Nephron (organoid): ENCODE results near the gene ZFP2.
"Not testable (repeated sequence)": the region's sequence is repeated elsewhere in the genome, so short reads cannot be mapped to it uniquely, and the experiment has no call there.

Source experiments
- H3K27ac Mint-ChIP-seq, 3 experiments: 2 replicates each; pipeline ENCODE4 v1.8.0; 2020; ENCODE audit warnings: mixed read lengths in 3 of 3, mild to moderate bottlenecking in 2 of 3, moderate library complexity in 1 of 3
- H3K27me3 Mint-ChIP-seq: 2 replicates; pipeline ENCODE4 v1.8.0; 2021; ENCODE audit warnings: low read depth, mild to moderate bottlenecking, moderate library complexity, mixed read lengths
- H3K36me3 Mint-ChIP-seq: 2 replicates; pipeline ENCODE4 v1.8.0; 2020; ENCODE audit warnings: low read depth, mixed read lengths
- H3K4me1 Mint-ChIP-seq: 2 replicates; pipeline ENCODE4 v1.8.0; 2020; ENCODE audit warnings: mixed read lengths
- H3K4me3 Mint-ChIP-seq, 3 experiments: 2 replicates each; pipeline ENCODE4 v1.8.0; 2020; ENCODE audit warnings: mild to moderate bottlenecking in 3 of 3, mixed read lengths in 3 of 3, moderate library complexity in 2 of 3
- H3K9me3 Mint-ChIP-seq: 2 replicates; pipeline ENCODE4 v1.8.0; 2020; ENCODE audit warnings: mixed read lengths
- TF ChIP-seq, protein P1 (sequence below), 3 experiments: fragments of 200-600 bp; sonication (generic); IDR thresholded peaks; one replicate each; pipeline ENCODE4 v1.5.0; 2021; ENCODE audit warnings: antibody characterized with exemption in 3 of 3; ENCODE audit not compliant: unreplicated experiment in 3 of 3

The ZFP2 gene

DNA sequence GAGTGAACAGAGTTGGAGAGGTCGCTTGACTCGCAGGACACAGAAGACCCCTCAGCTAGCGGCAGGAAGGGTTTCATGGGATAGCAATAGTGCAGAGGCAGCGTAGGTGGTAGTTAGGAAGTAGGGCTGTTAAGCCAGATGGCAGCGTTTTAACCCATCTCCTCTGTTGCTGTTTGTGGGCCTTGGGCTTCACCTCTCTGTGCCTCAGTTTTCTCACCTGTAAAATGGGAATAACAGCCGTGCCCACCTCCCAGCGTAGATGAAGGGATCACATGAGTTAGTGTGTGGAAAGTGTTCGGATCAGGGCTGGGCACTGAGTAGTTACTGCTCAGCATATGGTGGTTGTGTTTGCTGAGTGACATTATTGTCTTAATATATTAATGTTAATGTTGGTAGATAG lies 34.1 kb upstream of the ZFP2 start:
- H3K27ac Mint-ChIP-seq, result peak overlapping the region; percentile 23 to 77 (median 52)
- no peaks in the 10 kb centered on the region for H3K27me3 Mint-ChIP-seq
- peaks cover 45% of the 10 kb centered on the region for H3K36me3 Mint-ChIP-seq
- TF ChIP-seq, protein P1, sequence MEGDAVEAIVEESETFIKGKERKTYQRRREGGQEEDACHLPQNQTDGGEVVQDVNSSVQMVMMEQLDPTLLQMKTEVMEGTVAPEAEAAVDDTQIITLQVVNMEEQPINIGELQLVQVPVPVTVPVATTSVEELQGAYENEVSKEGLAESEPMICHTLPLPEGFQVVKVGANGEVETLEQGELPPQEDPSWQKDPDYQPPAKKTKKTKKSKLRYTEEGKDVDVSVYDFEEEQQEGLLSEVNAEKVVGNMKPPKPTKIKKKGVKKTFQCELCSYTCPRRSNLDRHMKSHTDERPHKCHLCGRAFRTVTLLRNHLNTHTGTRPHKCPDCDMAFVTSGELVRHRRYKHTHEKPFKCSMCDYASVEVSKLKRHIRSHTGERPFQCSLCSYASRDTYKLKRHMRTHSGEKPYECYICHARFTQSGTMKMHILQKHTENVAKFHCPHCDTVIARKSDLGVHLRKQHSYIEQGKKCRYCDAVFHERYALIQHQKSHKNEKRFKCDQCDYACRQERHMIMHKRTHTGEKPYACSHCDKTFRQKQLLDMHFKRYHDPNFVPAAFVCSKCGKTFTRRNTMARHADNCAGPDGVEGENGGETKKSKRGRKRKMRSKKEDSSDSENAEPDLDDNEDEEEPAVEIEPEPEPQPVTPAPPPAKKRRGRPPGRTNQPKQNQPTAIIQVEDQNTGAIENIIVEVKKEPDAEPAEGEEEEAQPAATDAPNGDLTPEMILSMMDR (IDR thresholded peaks at IDR 0.05; ENCODE audit: unreplicated experiment in 3 of 3), result no peak
- H3K4me1 Mint-ChIP-seq, result peaks cover 18% of the 10 kb centered on the region
- peak overlapping the region; percentile 77 to 91 (median 89) for H3K4me3 Mint-ChIP-seq
- H3K9me3 Mint-ChIP-seq, result no peaks in the 10 kb centered on the region

DNA sequence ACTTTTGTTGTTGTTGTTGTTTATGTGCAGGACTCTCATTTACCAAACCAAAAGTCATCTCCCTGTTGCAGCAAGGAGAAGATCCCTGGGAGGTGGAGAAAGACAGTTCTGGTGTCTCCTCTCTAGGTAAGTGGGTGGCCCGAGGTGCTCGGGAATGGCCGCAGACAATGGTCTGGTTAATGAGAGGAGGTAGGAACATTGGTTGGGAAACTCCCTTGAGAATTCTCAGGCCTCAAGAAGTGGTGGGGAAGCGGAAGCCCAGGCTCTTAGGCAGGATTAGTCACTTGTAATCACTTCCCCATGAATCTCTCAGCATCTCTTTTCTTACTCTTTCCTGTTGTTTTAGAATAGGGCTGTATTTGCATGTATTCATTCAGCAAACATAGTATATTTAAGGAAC lies 28.8 kb upstream of the ZFP2 start:
- no peak overlapping the region for H3K4me3 Mint-ChIP-seq
- H3K9me3 Mint-ChIP-seq, result peaks cover 14% of the 10 kb centered on the region
- no peak overlapping the region for H3K27ac Mint-ChIP-seq
- H3K4me1 Mint-ChIP-seq, result peaks cover 4% of the 10 kb centered on the region
- H3K36me3 Mint-ChIP-seq, result peaks cover 89% of the 10 kb centered on the region
- no peaks in the 10 kb centered on the region for H3K27me3 Mint-ChIP-seq
- TF ChIP-seq, protein P1 (IDR thresholded peaks at IDR 0.05; ENCODE audit: unreplicated experiment in 3 of 3), result no peak

DNA sequence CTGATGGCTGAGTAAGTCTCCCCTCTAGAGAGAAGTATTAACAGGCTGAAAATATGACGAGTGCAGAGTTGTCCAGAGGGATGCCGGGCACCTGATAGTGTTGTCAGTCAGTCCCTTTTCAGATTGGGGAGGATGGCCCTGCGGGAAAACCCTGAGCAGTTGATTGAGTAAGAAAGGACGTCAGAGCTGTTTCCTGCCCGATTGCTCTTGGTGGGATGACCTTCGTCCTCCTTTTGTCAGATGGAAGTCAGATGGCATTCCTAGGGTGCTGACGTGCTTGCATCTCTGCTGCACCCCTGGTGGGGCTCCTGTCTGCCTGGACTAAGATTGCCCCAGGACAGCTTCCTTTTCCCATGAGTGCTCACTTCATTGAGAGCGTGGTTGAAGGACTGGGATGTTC lies 26.1 kb upstream of the ZFP2 start:
- no peak overlapping the region for H3K27ac Mint-ChIP-seq
- no peak overlapping the region for H3K4me3 Mint-ChIP-seq
- peaks cover 4% of the 10 kb centered on the region for H3K27me3 Mint-ChIP-seq
- H3K36me3 Mint-ChIP-seq, result peaks cover 99% of the 10 kb centered on the region
- TF ChIP-seq, protein P1 (IDR thresholded peaks at IDR 0.05; ENCODE audit: unreplicated experiment in 3 of 3), result no peak
- no peaks in the 10 kb centered on the region for H3K4me1 Mint-ChIP-seq
- H3K9me3 Mint-ChIP-seq, result peaks cover 37% of the 10 kb centered on the region

DNA sequence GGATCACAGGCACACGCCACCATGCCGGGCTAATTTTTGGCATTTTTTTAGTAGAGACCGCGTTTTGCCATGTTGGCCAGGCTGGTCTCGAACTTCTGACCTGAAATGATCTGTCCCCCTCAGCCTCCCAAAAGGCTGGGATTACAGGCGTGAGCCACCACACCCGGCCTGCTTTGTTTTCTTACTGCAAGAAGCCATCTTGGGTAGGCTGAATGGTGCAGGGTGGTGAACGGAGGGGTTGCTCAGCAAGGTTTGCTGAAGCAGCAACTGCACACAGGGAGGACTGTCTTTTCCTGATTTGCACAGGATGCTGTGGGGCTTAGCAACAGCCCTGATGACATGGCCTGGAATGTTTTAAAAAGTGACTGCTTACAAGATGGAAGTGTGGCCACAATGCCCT lies 25.3 kb upstream of the ZFP2 start:
- peaks cover 99% of the 10 kb centered on the region for H3K36me3 Mint-ChIP-seq
- no peak overlapping the region for H3K4me3 Mint-ChIP-seq
- H3K27me3 Mint-ChIP-seq, result peaks cover 4% of the 10 kb centered on the region
- H3K27ac Mint-ChIP-seq, result no peak overlapping the region
- H3K9me3 Mint-ChIP-seq, result peaks cover 45% of the 10 kb centered on the region
- TF ChIP-seq, protein P1 (IDR thresholded peaks at IDR 0.05; ENCODE audit: unreplicated experiment in 3 of 3), result no peak
- no peaks in the 10 kb centered on the region for H3K4me1 Mint-ChIP-seq

DNA sequence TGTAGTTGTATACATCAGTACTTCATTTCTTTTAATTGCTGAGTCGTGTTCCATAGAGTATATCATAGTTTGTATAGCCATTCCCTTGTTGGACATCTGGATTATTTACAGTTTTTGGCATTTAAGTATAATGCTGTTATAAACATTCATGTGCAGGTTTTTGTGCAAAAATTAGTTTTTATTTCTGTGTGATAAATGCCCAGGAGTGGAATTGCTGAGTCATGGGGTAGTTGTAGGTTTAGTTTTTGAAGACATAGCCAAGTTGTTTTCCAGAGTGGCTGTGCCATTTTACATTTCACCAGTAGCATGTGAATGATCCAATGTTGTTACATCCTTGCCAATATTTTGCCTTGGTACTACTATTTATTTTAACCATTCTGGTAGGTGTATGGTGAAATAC lies 23.4 kb upstream of the ZFP2 start:
- Mint-ChIP-seq H3K4me1 (no peaks in the 10 kb centered on the region), H3K36me3 (peaks cover 99% of the 10 kb centered on the region), H3K27me3 (peaks cover 4% of the 10 kb centered on the region), H3K4me3 (no peak overlapping the region), H3K9me3 (peaks cover 64% of the 10 kb centered on the region), H3K27ac (no peak overlapping the region)
- TF ChIP-seq, protein P1 (IDR thresholded peaks at IDR 0.05; ENCODE audit: unreplicated experiment in 3 of 3), result no peak

DNA sequence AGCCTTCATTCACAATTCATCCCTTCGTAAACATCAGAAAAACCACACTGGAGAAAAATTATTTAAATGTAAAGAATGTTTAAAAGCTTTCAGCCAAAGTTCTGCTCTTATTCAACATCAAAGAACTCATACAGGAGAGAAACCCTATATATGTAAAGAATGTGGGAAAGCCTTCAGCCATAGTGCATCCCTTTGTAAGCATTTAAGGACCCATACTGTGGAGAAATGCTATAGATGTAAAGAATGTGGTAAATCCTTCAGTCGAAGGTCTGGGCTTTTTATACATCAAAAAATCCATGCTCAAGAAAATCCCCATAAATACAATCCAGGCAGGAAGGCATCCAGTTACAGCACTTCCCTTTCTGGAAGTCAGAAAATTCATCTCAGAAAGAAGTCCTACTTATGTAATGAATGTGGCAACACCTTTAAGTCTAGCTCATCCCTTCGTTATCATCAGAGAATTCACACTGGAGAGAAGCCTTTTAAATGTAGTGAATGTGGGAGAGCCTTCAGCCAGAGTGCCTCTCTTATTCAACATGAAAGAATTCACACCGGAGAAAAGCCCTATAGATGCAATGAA lies 12.5 kb upstream of the ZFP2 start:
- H3K4me1 Mint-ChIP-seq, H3K27ac Mint-ChIP-seq, H3K4me3 Mint-ChIP-seq: not testable (repeated sequence)
- Mint-ChIP-seq H3K27me3 (peaks cover 10% of the 10 kb centered on the region), H3K36me3 (peaks cover 99% of the 10 kb centered on the region), H3K9me3 (peaks cover 73% of the 10 kb centered on the region)
